AG04450 (cell line): ENCODE data around the gene PRKCH. TPM values are rescaled to one million over a fixed set of nuclear protein-coding genes. Genes with fewer than 3 reads are reported as not detected.

ENCODE experiments used
- CTCF ChIA-PET: fragments of 300-600, 350-600 bp; formaldehyde crosslinking; extraction: SDS; loops from one replicate; lab custom pipeline; 2022; ENCODE audit warnings: antibody characterized with exemption, inconsistent platforms; lab: Charles Lee
- POLR2A ChIA-PET: fragments of 350-600 bp; formaldehyde crosslinking; extraction: SDS; loops from one replicate; lab custom pipeline; 2021; ENCODE audit warnings: antibody characterized with exemption, inconsistent platforms; lab: Yijun Ruan, JAX
- DNase-seq: peaks from one replicate; pipeline ENCODE4 v3.0.0-alpha.2; 2011; ENCODE audit warnings: low read depth, low spot score
- H3K27ac ChIP-seq: one replicate; pipeline ENCODE4 v1.5.1; 2012; ENCODE audit warnings: low read depth, low read length, control low read depth
- H3K27me3 ChIP-seq: one replicate; pipeline ENCODE4 v1.6.0; 2012; ENCODE audit warnings: low read length; ENCODE audit not compliant: control insufficient read depth, insufficient read depth
- H3K4me3 ChIP-seq: 2 replicates; pipeline ENCODE4 v1.5.1; 2011; ENCODE audit warnings: mild to moderate bottlenecking, low read depth, low read length, control low read depth
- H3K9me3 ChIP-seq: 2 replicates; pipeline ENCODE4 v1.5.1; 2012; ENCODE audit warnings: low read length; ENCODE audit not compliant: control insufficient read depth, insufficient read depth
- polyA plus RNA-seq: library from polyadenylated mRNA; depleted of rRNA; stranded (reverse); fragments of >200 nt; gene quantifications from 2 replicates; pipeline ENCODE4 v1.2.3, GENCODE V29; 2011
- TF ChIP-seq, protein P1 (sequence below): IDR thresholded peaks from 2 replicates; pipeline ENCODE4 v1.5.1; 2011; ENCODE audit warnings: low read depth, low read length, control low read depth, inconsistent platforms

The PRKCH gene
- polyA plus RNA-seq, 1 experiment, result 1.6 TPM

DNA sequence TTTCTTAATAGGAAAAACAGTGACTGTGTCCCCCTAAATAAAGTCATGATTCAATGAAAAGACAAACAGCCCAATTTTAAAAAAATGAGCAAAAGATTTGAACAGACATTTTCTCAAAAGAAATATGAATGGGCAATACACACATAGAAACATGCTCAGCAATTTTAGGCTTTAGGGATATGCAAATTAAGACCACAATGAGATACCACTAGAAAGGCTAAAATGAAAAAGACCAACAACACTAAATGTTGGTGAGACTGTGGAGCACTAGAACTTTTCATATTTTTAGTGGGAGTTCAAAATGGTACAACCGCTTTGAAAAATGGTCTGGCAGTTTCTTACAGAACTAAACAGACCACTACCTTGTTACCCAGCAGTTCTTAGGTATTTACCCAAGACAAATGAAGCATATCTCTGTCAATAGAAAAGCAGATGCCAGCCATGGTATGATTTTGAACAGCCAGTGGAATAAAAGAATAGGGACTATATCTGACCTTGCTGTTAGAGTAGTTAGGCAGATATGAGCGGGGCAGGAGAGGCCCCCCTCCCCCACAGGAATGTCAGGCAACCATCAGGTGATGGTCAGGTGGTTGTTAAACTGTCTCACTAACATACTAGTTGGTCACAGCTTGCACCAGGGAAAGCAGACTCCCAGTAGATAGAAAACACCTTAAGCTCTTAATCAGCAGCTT, 108.8 kb downstream of the PRKCH start:
- ChIA-PET POLR2A (no interaction called here), CTCF (no interaction called here)
- Histone ChIP-seq H3K4me3 (no peak overlapping the region), H3K9me3 (no peaks in the 10 kb centered on the region), H3K27me3 (no peaks in the 10 kb centered on the region), H3K27ac (no peak overlapping the region)
- no peak for DNase-seq
- TF ChIP-seq, protein P1, sequence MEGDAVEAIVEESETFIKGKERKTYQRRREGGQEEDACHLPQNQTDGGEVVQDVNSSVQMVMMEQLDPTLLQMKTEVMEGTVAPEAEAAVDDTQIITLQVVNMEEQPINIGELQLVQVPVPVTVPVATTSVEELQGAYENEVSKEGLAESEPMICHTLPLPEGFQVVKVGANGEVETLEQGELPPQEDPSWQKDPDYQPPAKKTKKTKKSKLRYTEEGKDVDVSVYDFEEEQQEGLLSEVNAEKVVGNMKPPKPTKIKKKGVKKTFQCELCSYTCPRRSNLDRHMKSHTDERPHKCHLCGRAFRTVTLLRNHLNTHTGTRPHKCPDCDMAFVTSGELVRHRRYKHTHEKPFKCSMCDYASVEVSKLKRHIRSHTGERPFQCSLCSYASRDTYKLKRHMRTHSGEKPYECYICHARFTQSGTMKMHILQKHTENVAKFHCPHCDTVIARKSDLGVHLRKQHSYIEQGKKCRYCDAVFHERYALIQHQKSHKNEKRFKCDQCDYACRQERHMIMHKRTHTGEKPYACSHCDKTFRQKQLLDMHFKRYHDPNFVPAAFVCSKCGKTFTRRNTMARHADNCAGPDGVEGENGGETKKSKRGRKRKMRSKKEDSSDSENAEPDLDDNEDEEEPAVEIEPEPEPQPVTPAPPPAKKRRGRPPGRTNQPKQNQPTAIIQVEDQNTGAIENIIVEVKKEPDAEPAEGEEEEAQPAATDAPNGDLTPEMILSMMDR, result no peak

DNA sequence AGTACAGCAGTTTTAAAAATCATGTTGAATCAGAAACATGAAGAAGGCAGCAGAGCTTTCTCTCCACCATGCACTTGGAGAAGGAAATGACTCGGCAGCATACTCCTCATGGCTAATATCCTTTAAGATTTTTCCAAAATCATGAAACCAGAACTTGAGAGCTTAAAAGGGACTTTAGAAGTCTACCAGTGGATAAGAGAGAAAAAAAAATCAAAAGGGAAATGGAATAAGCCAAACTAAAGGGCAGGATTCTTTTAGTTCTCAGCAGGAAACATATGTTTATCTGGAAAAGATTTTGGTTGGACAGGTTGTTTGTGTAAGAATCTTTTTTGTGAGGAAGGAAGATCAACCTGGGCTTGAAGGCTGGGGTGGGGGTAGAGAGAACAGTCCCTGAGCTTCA, 111.8 kb downstream of the PRKCH start:
- POLR2A ChIA-PET, result interaction anchor here (0.7 kb wide), 2 partner anchors 329 to 1546 kb away, joined by 4 read pairs; no protein-coding TSS in a partner anchor
- Histone ChIP-seq H3K9me3 (no peaks in the 10 kb centered on the region), H3K27ac (no peak overlapping the region), H3K27me3 (peaks cover 2% of the 10 kb centered on the region), H3K4me3 (no peak overlapping the region)
- CTCF ChIA-PET, result interaction anchor here (0.7 to 1.0 kb wide), 2 partner anchors 137 to 692 kb away, joined by 3 read pairs; no protein-coding TSS in a partner anchor
- TF ChIP-seq, protein P1, result no peak
- DNase-seq, result no peak

DNA sequence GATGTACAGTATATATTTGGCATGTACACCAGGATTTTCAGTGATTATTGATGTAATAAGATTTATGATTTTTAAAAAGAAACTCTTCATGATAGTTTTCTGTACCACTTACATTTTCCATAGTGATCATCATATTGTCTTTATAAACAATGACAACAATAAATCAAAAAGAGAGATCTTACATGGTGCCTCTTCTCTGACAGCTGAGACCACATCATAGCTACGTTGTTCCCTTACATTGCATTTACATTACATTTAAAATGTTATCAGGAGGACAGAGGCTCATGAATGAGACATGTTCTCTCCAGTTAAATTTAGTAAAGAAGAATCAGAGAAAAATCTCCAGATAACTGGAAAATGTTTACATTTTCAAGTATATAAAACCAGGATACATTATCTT, 112.4 kb downstream of the PRKCH start:
- ChIA-PET CTCF (no interaction called here), POLR2A (no interaction called here)
- TF ChIP-seq, protein P1, result no peak

DNA sequence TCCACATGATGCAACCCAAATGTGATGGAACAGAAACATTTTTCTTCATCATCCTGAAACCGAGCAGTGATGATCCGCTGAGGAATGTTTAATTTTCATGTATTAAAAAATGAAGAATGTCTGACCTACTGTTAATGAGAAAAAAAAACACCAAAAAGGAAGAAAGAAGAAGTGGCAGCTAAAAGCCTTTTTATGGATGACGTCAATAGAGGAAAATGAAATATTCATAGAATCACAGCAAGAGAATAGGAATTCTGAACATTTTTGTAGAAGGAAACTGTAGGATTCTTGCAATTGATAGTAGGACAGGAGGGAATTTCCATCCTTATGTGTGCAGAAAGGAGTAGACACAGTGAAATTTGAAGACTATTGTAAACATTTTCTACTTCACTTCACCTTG, 112.9 kb downstream of the PRKCH start:
- TF ChIP-seq, protein P1, result no peak
- CTCF ChIA-PET, result no interaction called here
- no peak for DNase-seq
- H3K4me3 ChIP-seq, result no peak overlapping the region
- no peak overlapping the region for H3K27ac ChIP-seq
- H3K27me3 ChIP-seq, result peaks cover 2% of the 10 kb centered on the region
- POLR2A ChIA-PET, result no interaction called here
- H3K9me3 ChIP-seq, result no peaks in the 10 kb centered on the region

More for the DNA sequence above, 112.4 kb downstream of the PRKCH start:
- Histone ChIP-seq H3K27ac (no peak overlapping the region), H3K27me3 (peaks cover 2% of the 10 kb centered on the region), H3K4me3 (no peak overlapping the region), H3K9me3 (no peaks in the 10 kb centered on the region)
- no peak for DNase-seq

DNA sequence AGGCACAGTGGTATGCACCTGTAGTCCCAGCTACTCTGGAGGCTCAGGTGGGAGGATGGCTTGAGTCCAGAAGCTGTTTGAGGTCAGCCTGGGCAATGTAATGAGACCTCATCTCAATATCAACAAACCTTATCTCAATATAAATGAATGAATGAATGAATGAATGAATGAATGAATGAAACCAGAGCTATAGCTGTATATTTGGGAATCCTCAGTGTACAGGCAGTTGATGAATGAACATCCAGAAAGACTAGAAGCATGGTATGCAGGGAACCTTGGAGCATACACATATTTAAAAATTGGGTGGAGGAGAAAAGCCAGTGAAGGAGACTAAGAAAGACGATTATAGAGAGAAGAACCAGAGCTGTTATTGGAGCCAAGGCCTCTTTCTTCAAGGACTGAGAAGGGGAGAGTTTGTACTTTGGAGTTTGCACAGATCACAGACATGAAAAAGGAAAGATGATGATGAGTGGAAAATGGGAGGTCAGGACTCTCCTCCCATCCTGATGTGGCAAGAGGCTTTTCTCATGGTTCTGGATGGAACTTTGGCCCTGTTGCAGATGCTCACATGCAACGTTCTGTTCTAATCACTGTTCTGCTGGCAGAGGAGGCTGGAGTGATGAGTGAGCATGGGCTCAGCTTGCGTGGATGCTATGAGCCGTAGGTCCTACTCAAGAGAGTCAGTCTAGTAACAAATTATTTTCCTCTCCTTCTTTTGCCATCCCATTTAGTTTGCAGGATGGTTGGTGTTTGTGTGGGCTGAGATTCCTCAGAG, 114.4 kb downstream of the PRKCH start:
- ChIA-PET CTCF (no interaction called here), POLR2A (no interaction called here)
- H3K27ac ChIP-seq, result no peak overlapping the region
- TF ChIP-seq, protein P1, result no peak
- no peak for DNase-seq
- H3K4me3 ChIP-seq, result no peak overlapping the region
- H3K9me3 ChIP-seq, result no peaks in the 10 kb centered on the region
- peaks cover 2% of the 10 kb centered on the region for H3K27me3 ChIP-seq
